C4-2B (cell line): ENCODE results near the gene THAP7.

Experiments
- H3K27ac ChIP-seq: fragments of 450-650 bp; 2 replicates; pipeline ENCODE4 v1.5.1; 2017
- ZFX ChIP-seq: fragments of 450-650 bp; IDR thresholded peaks from 2 replicates; pipeline ENCODE4 v1.6.1; 2017
- TF ChIP-seq, protein P1 (sequence below): fragments of 450-650 bp; conservative IDR thresholded peaks from 2 replicates; pipeline ENCODE4 v1.5.1; 2017; ENCODE audit warnings: mild to moderate bottlenecking

Gene THAP7

DNA sequence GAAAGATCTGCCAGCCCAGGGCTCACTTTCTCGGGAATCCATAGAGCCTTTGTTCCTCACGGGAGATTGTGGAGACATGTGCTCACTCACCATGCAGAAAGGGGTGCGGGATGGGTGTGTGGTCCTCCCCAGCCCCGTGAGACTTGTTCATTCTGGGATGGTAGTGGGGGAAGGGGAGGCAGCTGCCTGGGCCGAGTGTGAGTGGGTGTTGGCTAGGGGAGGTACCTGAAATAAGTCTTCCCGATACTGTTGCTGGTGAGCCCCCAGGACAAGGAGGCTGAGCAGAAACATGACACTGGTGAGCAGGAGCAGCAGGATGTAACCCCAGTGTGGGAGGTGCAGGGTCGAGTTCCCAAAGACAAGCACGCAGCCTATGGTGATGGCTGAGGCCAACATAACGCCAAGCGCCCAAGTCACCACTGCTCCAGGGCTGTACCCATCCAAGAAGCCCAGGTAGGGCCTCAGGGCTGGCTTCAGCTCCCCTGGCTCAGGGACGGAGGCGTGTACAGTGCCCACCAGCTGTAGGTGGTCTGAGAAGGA, 27.6 kb upstream of the THAP7 start:
- no peak overlapping the region for H3K27ac ChIP-seq
- TF ChIP-seq ZFX: no peak
- TF ChIP-seq, protein P1, sequence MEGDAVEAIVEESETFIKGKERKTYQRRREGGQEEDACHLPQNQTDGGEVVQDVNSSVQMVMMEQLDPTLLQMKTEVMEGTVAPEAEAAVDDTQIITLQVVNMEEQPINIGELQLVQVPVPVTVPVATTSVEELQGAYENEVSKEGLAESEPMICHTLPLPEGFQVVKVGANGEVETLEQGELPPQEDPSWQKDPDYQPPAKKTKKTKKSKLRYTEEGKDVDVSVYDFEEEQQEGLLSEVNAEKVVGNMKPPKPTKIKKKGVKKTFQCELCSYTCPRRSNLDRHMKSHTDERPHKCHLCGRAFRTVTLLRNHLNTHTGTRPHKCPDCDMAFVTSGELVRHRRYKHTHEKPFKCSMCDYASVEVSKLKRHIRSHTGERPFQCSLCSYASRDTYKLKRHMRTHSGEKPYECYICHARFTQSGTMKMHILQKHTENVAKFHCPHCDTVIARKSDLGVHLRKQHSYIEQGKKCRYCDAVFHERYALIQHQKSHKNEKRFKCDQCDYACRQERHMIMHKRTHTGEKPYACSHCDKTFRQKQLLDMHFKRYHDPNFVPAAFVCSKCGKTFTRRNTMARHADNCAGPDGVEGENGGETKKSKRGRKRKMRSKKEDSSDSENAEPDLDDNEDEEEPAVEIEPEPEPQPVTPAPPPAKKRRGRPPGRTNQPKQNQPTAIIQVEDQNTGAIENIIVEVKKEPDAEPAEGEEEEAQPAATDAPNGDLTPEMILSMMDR: no peak

DNA sequence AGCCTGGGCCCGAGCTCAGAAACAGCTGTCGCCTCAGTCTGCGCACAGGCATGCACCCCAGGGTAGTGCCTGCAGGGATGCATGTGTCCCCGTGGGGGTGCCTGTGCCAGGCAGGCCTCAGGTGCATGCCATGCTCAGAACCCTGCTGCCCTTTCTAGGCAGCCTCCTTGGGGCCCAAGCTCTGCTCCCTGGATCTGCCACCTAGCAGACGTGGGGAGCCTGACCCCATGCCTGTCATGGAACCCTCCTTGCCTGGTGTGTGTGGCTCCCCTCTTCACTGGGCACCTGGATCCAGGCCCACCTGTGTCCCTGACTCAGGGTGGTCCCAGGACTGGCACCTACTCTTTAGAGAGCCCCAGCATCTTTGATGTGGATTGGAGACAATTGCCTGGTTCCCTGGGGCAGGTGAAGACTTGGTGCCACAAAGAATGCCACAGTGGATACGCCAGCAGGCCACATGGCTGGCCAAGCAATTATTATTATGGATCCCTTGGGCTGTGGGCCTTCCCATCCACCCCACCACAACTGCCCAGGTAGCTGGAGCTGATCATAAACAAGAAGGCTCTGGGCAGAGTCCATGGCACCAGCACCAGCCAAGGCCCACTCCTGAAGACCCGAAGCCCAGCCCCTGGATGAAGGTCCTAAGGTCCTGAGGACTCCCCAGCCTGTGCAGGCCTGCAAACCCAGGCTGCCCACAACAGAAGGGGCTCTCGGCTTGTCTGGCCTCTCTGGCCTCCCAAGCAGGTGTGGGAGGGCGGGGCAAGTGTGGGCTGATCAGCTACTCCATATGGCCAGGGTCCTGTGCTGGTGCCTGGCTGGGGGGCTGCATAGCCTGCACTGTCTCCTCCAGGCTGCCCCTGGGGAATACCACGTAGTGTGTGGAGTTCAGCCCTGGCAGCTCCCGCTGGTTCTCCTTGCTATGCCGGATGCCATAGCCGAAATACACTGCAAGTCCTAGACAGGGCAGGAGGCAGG, 26.6 kb upstream of the THAP7 start:
- TF ChIP-seq, protein P1: no peak
- no peak for TF ChIP-seq ZFX
- no peak overlapping the region for H3K27ac ChIP-seq

DNA sequence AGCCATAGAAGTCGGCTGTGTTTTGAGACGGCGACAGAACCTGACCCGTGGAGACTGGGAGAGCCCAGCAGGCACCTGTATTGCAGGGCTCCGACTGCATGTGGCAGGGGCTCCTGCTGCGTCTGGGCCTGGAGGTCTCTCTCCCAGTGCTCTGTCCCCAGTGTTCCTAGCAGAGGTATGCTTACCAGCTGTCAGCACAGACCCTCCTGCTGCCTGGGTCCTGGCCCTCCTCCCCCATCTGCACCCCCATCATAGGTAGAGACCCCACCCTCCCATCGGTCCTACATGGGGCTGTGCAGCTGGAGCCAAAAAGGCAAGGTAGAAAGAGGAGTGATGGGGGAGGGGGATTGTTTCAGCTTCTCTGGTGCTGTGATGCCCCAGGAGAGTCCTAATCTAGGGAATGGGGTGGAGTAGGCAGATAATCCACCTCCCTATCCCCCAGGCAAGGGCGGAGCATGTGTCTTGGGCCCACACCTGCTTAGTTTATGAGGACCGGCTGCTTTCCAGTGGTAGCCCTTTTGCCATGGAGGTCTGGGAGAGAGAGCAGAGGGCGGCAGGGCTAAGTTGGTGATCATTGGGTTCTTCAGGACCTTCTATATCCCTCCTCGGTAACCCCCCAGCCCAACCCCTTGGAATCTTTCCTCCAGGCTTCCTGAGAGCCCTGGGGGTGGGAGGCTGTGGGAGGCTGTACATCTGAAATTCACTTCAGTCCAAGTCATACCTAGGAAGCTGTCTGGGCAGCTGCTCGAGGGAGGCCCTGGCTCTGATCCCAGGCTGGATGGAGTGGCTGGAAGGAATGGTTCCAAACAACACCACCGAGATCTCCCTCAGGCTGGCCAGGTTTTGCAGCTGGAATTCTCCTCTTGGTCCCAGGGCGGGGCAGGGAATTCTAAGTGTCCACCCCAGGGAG, 25.1 kb upstream of the THAP7 start:
- TF ChIP-seq, protein P1: no peak
- no peak for TF ChIP-seq ZFX
- no peak overlapping the region for H3K27ac ChIP-seq

DNA sequence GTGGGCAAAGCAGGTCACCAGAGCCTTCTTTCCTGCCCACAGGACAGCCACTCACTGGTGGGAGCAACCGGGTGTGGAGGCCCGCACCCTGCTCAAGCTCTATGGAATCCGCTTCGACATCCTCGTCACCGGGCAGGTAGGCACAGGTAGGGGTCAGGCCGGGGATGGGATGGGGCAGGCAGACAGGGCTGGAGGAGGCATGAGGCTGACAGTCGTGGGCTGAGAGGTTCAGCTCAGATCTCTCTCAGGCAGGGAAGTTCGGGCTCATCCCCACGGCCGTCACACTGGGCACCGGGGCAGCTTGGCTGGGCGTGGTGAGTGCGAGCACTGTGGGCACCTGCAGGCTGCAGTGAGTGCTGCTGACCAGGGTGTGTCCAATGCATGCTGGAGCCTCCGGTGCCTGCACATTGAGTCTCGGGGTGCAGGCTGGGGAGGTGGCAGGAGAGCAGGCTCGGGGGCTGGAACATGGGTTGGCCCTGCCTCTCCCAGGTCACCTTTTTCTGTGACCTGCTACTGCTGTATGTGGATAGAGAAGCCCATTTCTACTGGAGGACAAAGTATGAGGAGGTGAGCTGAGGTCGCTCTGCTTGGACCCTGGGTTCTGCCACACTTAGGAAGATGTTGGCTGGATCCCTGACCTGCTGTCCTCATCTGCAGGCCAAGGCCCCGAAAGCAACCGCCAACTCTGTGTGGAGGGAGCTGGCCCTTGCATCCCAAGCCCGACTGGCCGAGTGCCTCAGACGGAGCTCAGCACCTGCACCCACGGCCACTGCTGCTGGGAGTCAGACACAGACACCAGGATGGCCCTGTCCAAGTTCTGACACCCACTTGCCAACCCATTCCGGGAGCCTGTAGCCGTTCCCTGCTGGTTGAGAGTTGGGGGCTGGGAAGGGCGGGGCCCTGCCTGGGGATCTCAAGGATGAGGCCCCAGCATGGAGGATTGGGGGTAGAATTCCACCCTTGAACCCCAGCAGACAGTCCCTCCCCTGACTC, 24.1 kb upstream of the THAP7 start:
- H3K27ac ChIP-seq: no peak overlapping the region

GRCh38 chr22:21025266-21025665, 23.3 kb upstream of the THAP7 start:
- H3K27ac ChIP-seq: no peak overlapping the region
- TF ChIP-seq ZFX: no peak
- TF ChIP-seq, protein P1: no peak

More for the DNA sequence above, 24.1 kb upstream of the THAP7 start:
- no peak for TF ChIP-seq ZFX

- no peak for TF ChIP-seq ZFX
- TF ChIP-seq, protein P1: no peak
- H3K27ac ChIP-seq: no peak overlapping the region
Observed at GRCh38 chr22:21022955-21023614, 21.2 kb upstream of the THAP7 start.
